Forelimb muscle (tissue), 1 donor: ENCODE results near the gene CCDC14. TPM values are rescaled to one million over a fixed set of nuclear protein-coding genes. Genes with fewer than 3 reads are reported as not detected.
"Not testable (repeated sequence)": the region's sequence is repeated elsewhere in the genome, so short reads cannot be mapped to it uniquely, and the experiment has no call there.

Experiments
- DNase-seq: peaks from one replicate; pipeline ENCODE4 v3.0.0-alpha.2; 2013; ENCODE audit warnings: low read depth
- polyA plus RNA-seq: library from polyadenylated mRNA; unstranded; fragments of 120-200 nt; gene quantifications from one replicate; pipeline ENCODE4 v1.2.1, GENCODE V29; 2013; ENCODE audit not compliant: insufficient read length

The CCDC14 gene, protein sequence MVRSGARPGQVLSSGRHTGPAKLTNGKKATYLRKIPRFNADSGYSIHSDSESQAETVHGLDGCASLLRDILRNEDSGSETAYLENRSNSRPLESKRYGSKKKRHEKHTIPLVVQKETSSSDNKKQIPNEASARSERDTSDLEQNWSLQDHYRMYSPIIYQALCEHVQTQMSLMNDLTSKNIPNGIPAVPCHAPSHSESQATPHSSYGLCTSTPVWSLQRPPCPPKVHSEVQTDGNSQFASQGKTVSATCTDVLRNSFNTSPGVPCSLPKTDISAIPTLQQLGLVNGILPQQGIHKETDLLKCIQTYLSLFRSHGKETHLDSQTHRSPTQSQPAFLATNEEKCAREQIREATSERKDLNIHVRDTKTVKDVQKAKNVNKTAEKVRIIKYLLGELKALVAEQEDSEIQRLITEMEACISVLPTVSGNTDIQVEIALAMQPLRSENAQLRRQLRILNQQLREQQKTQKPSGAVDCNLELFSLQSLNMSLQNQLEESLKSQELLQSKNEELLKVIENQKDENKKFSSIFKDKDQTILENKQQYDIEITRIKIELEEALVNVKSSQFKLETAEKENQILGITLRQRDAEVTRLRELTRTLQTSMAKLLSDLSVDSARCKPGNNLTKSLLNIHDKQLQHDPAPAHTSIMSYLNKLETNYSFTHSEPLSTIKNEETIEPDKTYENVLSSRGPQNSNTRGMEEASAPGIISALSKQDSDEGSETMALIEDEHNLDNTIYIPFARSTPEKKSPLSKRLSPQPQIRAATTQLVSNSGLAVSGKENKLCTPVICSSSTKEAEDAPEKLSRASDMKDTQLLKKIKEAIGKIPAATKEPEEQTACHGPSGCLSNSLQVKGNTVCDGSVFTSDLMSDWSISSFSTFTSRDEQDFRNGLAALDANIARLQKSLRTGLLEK
- polyA plus RNA-seq: 53.9 TPM

DNA sequence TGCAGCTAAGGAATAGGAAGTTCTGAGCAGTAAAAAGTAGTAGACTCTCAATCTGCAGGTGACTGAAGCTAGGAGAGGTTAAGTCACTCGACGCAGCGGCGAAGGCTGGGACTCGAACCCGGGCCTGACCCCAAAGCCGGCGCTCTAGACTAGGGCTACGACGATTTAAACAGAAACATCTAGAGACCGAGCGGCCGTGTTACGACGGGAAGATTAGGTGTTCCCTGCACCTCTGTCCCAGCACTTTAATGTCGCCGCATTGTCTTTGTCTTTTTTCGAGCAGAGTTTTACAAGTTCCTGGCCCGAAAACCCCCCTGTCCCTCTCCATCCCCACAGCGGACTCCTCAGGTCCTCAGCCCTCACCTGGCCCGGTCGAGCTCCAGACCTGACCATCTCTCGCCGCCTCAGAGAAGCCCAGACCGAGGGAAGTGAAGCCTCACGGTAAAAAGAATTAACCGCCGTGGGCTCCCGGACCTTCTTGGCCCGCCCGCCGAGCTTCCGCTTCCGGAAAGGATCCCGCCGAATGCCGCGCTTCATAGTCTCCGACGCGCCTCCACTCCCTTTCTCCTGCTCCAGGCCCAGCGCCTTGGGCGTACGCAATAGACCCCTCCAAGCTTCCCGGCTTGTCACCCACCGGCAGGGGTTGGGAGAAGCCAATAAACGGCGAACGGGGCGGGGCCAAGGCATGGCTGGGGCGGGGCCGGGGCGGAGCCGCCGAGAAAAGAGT is at the start of gene CCDC14:
TSS of gene CCDC14 (minus strand) at position 449 of the 727 bp plus-strand sequence. CDS start at position 393, 56 bp downstream.
- DNase-seq: peak; percentile 89

DNA sequence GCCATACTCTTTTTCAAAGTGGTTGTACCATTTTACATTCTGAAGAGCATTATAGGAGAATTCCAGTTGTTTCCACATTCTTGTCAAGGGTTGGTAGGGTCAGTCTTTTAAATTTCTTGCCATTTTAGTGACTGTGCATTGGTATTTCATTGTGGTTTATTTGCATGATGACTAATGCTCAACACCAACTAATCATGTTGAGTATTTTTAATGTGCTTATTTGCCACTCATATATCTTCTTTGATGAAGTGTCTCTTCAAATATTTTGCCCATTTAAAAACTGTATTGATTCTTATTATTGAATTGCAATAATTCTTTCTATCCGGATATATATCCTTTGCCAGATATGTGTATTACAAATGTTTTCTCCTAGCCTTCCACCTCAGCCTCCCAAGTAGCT is 47.3 kb upstream of the CCDC14 start:
- DNase-seq: not testable (repeated sequence)

DNA sequence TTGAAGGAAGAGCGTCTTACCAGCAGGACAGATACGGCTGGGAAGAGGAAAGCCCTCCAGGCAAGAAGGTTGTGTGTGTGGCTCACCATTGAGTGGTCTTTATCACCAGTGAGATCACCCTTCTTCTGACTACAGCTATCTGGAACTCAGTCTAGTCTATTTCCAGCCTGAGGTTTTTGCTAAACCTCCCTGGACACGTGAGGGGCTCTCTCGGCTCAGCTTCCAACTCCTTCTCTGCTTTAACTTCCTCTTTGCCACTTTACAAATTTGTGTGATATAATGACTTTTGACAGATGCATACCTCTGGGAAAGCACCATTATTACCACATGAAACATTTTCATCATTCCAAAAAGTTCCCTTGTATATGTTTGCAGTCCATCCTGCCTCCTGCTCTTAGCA is 46.2 kb upstream of the CCDC14 start:
- DNase-seq: no peak

DNA sequence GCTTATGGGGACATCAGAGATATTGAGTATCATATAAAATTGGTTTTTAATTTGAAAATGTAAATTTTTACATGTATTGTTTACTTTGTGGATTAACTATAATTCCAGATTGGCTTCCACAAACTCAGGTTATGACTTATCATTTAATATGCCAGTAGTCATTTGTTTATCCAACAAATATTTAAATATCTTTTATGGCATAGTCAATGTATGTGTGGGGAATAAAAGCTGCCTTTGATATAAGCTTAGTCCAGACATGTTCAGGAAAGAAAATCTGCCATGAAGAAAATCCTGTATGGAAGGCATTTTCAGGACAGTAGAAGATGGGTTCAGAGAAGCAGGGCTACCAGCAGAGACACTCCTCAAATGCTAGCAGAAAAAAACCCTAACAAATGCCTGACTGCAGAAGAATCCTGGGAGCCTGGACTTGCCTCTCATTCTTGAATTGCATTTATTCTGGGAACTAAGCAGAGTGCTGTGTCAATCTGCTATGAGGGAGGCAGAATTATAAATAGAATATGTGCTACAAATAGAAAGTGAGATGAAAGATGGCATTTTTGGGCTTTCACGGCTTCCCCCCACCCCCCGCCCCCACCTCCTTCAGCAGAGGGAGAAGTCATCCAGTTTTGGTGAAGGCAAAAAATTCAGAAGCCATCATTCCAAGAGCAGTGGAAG is 41.5 kb upstream of the CCDC14 start:
- DNase-seq: not testable (repeated sequence)

DNA sequence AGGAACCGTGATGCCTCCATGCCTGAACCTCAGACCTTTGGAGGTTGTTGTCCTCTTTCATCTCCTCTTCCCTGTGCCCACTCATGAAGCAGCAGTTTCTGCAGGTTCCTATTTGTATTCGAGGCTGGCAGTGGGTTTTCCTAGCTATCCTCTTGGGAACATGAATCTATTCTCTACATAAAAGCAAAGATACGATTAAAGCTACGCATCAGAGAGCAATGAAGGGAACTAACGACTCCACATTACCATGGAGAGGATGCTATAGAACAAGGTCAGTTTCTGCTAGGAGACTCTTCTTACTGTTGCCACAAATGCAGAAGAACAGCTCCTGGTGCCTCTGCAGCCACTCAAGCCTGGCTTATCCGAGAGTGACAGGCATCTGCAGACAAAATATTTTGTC is 40.3 kb upstream of the CCDC14 start:
- not testable (repeated sequence) for DNase-seq

DNA sequence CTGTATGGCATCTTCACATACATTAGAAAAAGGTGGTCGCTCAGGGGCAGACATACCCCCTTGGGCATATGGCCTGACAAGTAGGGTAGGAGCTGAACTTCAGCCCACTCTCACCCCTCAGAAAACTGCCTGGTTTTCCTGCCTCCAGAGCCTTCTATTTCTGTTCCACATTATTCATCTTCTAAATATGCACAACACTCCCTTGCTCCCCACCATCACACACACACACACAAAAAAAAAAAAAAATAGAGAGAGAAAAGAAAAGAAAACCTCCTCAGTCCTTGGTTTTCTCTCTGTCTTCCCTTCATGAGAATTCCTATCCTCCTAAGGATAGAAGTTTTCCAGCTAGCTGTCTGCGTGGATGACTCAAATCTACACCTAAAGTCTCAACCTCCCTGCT is 36.5 kb upstream of the CCDC14 start:
- DNase-seq: no peak

DNA sequence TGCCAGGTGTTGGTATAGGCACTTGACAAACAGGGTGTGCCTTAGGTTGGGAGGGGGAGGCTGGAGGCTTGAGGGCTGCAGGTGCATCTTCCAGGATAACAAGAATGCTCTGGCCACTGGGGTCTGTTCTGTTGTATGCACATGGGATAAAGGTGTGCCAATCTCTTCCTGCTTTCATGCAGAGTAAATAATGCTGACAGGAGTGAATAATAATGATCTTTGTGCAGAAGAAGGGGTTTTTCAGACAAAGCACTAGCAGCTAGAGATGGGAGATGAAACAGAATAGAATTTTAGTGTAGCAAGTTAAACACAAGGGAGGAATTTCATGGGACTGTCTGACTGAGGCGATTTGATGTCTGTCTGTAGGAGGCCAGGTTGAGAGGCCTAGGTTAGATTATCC is 32.8 kb upstream of the CCDC14 start:
- no peak for DNase-seq

DNA sequence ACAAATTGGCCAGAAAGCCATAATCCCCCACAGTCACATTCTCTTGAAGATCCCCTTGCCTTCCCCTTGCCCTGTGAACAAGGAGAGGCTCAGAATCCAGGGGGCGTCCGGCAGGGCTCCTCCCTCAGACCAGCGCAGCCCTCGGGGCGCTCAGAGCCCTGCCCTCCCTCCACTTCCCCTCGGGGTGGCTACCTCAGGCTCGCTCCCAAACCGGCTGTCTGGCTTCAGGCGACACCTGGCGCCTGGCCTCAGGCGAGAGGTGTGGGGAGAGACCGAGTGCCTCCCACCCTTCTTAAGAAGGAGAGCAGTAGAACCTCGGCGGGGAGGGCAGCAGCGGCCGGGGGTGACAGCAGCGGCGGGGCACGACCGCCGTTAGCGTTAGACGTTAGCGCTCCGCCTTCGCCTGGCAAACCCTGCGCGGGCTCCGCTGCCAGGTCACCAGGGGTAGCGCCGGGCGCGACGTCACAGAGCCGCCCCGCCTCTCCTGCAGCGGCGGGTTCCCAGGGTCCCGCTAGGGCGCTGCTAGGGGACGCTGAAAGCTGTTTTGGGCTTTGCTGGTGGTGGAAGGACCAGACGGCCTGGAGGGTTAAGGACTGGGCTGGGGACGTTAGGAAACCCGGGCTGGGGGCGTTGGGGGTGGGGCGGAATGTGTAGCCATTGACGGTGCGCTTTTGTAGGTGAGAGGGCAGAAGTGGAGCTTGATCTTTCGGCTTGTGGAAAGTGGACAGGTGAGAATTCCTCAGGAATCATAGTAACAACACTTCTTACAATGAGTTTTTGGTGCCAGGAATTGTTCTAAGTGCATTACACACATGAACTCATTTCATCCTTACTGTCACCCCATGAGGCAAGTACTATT is 30.9 kb upstream of the CCDC14 start, which contains the start of gene ROPN1:
TSS of gene ROPN1 (minus strand) at position 395 of the 859 bp plus-strand sequence. CDS start 11,643 bp downstream, outside the sequence.
- not testable (repeated sequence) for DNase-seq

DNA sequence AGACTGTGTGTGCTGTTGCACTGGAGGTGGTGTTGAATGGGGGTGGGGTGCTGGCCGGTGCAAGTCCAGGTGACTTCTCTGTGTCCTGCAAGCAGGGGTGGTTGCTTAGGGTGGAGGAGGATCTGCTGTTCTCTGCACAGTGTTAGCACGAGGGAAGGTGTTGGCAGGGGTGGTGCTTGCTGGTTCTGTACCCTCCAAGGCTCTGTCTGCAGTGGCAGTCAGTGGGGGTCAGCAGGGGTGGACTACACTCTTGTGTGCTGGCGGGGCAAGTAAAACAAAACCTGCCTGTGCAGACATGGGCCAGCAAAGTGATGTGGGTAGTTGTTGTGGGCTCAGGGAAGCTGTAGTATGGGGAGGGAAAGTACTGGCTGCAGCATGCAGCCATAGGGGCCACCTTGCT is 25.4 kb upstream of the CCDC14 start:
- DNase-seq: no peak

DNA sequence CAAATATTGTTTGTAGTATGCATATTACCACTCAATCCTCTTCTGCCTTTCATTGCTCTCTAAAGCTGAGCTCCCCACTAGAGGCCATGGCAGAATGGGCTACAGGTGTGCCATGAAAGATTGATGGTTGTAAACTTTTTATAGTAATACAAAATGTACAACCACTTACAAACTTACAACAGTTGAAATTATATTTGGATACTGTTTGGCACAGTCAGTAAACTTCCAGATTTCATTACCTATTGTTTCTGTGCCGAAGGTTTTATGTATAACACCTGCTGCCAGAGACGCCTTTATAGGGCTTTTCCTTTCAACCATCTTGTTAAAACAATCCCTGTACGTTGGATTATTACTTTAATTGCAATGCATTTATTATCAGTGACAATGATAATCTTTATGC is 23.9 kb upstream of the CCDC14 start:
- no peak for DNase-seq

DNA sequence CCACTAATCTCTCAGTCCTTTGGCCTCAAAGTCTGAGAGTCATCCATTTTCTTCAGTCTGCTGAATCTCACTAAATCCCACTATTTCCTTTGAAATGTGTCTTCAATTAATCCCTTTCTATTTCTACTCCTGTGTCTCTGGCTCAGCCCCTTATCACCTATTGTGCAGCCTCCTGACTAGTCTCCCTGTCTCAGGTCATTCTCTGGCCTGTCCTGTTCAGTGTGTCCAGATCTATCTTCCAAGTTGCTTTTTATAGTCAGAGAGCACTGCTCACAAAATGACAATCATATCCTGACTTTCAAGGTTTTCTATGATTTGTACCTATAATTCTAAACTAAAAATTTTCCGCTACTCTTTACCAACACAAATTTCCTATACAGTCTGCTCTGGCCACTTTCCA is 23.3 kb upstream of the CCDC14 start:
- DNase-seq: no peak

DNA sequence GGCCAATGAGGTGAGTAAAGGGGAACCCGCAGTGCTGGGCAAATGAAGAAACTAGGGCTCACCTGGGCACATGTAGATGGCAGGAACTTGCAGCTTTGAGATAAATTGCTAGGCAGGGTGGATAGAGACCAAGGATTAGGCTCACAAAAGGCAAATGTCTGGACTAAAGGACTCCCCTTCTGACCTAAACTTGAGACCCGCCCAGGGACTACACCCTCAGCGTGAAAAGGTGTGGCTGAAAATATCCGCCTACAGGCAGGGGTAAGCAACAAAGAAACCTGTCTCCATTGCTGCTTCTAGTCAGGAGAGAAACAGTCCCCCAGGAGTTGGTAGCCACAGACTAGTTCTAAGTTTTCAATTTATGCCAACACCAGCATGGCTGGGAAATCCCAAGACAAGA is 20.3 kb upstream of the CCDC14 start:
- not testable (repeated sequence) for DNase-seq

DNA sequence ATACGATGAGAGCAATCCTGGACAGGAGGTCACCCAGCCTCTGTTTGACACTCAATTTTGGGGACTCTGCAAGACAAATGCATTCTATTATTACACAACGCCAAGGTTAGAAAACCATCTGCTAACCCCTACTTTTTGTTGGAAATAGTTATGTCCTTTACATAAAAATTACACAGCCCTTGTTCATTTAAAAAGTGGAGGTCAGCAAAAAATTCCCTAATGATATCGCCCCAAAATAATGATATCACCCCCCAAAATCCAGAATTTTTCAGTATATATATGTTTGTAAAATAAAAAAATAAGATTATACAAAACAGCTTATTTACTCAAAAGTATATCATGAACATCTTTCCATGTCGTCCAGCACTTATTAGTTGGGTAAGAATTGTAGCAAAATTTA is 19.5 kb upstream of the CCDC14 start:
- no peak for DNase-seq

DNA sequence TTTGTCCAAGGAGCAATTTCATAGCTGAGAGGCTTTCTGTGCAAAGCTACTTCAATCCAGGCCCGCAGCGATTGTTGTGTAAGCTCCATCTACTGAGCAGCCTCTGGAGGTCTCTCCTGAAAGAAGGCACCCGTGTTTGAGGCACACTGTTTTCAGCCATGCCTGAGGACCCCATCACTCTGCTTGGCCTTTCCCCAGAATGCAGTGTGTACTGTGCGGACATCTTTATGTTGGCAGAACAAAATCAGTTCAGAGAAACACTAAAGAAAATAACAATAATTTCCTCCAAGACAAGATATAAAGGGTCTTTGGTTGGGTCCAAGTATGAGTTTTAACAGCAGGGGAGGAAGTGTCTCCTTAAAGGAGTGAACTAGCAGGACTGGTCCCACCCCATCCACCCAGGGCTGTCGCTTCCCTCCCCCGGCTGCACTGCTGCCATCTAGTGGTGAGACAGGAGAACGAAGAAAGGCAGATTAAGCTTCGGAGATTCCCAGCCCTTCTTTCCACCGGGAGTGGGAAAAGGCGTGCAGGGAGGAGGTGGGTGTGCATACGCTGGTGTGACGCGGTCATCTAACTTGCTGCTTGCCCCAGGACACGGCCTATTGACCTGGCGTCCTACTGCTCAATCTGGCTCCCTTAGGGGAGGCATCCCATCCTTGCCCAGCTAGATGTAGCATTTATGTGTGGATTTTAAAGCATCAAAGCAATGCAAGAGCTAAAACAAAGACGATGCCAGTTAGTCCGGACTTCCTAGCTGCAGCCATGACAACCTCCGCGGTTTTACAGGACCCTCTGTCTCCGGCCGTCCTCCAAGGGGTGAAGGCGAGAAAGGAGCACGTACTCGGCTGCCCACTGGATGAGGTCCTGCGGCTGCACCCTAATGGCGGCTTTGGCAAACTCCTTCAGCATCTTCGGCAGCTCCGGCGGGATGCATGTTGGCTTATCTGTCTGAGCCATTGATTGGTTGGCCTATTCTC is 18.8 kb upstream of the CCDC14 start:
- not testable (repeated sequence) for DNase-seq

DNA sequence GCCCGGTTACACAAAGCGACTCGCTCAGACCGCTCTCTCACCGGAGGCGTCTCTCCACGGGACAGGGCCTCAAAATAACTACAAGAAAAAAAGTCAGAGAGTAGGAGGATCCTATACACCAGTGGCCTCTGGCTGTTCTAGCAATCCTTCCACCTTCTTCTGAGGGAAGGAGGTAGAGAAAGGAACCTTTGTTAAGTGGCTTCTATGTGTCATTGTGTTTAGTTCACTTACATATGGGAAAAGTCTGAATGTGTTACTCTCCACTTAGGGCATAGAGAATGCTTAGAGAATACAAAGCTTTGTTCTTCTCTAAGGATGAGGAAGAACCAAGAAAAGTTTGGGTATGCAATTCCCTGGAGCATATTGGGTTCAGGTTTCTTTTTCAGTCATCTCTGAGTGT is 15.9 kb upstream of the CCDC14 start:
- not testable (repeated sequence) for DNase-seq

DNA sequence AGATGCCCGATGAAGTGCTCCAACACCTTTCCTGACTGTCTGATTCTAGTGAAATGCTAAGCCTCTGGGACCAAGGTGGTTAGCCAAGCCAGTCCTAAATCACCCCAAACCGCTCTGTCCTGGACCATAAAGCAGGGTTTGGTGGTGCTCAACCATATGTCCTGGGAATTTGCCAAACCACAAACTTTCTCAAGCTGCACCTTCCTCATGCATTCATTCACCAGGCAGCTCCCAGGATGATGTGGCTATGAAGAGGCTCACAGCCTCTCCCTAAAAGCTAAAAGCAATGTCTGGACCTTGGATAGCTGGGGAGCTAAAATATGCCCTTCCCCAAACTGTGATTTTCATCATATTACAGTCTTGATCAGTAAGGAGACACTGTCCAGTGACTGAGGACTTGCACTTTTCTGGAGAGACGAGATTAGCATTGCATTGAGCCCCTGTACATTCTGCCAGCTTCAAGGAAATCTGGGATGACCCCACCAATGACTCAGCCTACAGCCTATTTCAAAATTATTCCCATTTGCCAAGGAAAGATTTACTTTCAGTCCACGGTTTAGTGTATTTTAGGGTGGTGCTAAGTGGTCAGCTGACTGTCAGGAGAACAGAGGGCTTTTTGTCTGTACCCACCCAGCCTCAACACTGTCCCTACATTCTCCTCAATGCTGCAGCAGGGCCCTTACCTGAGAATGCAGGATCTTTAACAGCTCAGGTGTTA is 15.3 kb upstream of the CCDC14 start:
- not testable (repeated sequence) for DNase-seq

DNA sequence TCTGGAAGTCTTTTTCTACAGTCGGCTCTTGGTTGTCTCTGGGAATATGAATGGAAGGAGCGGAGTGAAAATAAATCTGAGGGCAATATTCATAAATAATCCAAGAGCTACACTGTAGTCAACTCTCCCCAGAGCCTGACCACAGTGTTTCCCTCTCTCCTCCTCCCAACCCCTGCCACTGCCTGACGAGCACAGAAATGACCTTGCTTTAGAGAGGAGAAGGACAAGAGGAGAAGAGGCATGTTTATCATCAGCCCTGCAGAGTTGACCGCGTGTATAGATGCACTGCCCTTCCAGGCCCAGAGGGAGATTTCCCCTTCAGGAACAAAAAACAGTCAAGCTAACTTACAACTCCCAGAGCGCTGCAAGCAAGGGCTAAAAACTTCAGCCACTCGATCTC is 14.0 kb upstream of the CCDC14 start:
- not testable (repeated sequence) for DNase-seq

DNA sequence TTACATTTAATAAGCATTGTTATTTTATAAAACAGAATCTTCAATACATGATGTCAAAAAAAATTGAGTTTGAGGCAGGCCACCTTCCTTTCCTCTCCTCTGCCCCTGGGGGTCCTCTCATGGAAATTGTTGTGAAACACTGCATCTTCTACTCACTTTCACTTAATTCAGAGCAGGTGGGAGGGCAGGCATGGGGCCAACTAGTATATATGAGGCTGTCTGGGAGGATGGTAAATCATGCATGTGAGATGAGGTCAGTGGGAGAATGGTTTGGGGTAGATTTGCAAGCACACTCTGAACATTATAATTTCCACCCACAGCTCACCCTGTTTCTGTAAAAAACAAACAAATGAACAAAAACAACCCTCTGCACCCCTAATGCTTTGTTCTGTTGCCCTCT is 10.4 kb upstream of the CCDC14 start:
- DNase-seq: no peak
